ENCODE data around the gene CDC25C. TPM values are rescaled to one million over a fixed set of nuclear protein-coding genes. Genes with fewer than 3 reads are reported as not detected.

The CDC25C gene
- total and polyA plus RNA-seq, 4 donors = 0.49 to 6.9 (median 0.59) TPM; not detected in 1

DNA sequence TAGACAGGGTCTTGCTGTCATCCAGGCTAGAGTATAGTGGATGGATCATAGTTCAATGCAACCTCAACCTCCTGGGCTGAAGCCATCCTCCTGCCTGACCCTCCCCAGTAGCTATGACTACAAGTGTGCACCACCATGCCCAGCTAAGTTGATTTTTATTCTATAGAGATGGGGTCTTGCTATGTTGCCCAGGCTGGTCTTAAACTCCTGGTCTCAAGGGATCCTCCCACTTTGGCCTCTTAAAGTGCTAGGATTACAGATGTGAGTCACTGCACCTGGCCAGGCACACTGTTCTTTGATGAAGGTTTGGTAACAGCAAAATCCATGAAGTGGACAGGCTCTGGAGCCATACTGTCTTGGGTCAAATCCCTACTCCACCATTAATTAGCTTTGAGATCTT is 50.7 kb downstream of the CDC25C start (continued):
- TF ChIP-seq, protein P1, sequence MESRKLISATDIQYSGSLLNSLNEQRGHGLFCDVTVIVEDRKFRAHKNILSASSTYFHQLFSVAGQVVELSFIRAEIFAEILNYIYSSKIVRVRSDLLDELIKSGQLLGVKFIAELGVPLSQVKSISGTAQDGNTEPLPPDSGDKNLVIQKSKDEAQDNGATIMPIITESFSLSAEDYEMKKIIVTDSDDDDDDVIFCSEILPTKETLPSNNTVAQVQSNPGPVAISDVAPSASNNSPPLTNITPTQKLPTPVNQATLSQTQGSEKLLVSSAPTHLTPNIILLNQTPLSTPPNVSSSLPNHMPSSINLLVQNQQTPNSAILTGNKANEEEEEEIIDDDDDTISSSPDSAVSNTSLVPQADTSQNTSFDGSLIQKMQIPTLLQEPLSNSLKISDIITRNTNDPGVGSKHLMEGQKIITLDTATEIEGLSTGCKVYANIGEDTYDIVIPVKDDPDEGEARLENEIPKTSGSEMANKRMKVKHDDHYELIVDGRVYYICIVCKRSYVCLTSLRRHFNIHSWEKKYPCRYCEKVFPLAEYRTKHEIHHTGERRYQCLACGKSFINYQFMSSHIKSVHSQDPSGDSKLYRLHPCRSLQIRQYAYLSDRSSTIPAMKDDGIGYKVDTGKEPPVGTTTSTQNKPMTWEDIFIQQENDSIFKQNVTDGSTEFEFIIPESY (IDR thresholded peaks at IDR 0.05) = no peak
- no peak for TF ChIP-seq JUND (IDR thresholded peaks at IDR 0.05)
- TF ChIP-seq, protein P2, sequence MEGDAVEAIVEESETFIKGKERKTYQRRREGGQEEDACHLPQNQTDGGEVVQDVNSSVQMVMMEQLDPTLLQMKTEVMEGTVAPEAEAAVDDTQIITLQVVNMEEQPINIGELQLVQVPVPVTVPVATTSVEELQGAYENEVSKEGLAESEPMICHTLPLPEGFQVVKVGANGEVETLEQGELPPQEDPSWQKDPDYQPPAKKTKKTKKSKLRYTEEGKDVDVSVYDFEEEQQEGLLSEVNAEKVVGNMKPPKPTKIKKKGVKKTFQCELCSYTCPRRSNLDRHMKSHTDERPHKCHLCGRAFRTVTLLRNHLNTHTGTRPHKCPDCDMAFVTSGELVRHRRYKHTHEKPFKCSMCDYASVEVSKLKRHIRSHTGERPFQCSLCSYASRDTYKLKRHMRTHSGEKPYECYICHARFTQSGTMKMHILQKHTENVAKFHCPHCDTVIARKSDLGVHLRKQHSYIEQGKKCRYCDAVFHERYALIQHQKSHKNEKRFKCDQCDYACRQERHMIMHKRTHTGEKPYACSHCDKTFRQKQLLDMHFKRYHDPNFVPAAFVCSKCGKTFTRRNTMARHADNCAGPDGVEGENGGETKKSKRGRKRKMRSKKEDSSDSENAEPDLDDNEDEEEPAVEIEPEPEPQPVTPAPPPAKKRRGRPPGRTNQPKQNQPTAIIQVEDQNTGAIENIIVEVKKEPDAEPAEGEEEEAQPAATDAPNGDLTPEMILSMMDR (IDR thresholded peaks at IDR 0.05; ENCODE audit: low read depth, low read length, missing input control) = no peak
- TF ChIP-seq GABPA (IDR thresholded peaks at IDR 0.05 in 1 of 2, conservative IDR thresholded peaks at IDR 0.05 in 1 of 2) = no peak
- no peak for TF ChIP-seq RXRA (IDR thresholded peaks at IDR 0.05)
- no peak for TF ChIP-seq HNF4A (conservative IDR thresholded peaks at IDR 0.05)
- no peak for TF ChIP-seq HNF4G (IDR thresholded peaks at IDR 0.05)

DNA sequence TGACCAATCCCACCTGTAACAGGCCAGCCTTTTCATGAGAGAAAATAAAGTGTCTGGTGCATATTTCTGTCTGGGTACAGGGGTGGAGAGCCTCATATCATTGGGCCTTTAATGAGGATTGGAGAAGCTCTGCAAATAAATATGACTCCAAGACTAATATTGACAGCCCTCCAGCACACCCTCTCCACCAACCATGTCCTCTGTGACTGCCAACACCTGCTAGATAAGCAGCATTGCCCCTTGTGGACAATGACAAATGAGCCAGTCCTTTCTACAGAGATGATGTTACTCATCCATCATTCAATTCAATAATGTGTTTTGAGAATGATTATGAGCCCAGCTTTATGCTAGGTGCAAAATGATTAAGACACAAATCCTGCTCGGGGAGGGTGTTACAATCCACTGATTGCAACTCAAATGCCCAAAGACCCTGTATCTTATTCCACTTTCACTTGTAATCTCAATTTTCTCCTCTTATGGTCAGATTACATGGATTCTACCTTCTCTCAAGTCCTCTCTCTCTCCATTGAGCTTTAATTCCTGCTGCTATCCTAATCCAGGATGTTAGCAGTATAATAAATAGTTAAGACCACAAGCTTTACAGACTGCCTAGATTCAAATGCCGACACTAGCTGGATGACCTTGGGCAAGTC is 55.1 kb downstream of the CDC25C start:
- WGBS = 77% methylated on average over 2 of the region's 2 CpGs
- H3K36me3 ChIP-seq (ENCODE audit: control insufficient read depth in 4 of 4, insufficient read depth in 3 of 4, low read depth in 1 of 4, low read length in 3 of 4) = no peaks in the 10 kb centered on the region
- peak; percentile 58 for TF ChIP-seq FOXA1 (IDR thresholded peaks at IDR 0.05)
- peak in 1 of 2 donors; percentile 10 for TF ChIP-seq GABPA (IDR thresholded peaks at IDR 0.05 in 1 of 2, conservative IDR thresholded peaks at IDR 0.05 in 1 of 2)
- no peak for TF ChIP-seq TAF1 (conservative IDR thresholded peaks at IDR 0.05)
- TF ChIP-seq SP1 (IDR thresholded peaks at IDR 0.05) = peak; percentile 65
- TF ChIP-seq, protein P3, sequence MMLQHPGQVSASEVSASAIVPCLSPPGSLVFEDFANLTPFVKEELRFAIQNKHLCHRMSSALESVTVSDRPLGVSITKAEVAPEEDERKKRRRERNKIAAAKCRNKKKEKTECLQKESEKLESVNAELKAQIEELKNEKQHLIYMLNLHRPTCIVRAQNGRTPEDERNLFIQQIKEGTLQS (IDR thresholded peaks at IDR 0.05) = no peak
- TF ChIP-seq, protein P4, sequence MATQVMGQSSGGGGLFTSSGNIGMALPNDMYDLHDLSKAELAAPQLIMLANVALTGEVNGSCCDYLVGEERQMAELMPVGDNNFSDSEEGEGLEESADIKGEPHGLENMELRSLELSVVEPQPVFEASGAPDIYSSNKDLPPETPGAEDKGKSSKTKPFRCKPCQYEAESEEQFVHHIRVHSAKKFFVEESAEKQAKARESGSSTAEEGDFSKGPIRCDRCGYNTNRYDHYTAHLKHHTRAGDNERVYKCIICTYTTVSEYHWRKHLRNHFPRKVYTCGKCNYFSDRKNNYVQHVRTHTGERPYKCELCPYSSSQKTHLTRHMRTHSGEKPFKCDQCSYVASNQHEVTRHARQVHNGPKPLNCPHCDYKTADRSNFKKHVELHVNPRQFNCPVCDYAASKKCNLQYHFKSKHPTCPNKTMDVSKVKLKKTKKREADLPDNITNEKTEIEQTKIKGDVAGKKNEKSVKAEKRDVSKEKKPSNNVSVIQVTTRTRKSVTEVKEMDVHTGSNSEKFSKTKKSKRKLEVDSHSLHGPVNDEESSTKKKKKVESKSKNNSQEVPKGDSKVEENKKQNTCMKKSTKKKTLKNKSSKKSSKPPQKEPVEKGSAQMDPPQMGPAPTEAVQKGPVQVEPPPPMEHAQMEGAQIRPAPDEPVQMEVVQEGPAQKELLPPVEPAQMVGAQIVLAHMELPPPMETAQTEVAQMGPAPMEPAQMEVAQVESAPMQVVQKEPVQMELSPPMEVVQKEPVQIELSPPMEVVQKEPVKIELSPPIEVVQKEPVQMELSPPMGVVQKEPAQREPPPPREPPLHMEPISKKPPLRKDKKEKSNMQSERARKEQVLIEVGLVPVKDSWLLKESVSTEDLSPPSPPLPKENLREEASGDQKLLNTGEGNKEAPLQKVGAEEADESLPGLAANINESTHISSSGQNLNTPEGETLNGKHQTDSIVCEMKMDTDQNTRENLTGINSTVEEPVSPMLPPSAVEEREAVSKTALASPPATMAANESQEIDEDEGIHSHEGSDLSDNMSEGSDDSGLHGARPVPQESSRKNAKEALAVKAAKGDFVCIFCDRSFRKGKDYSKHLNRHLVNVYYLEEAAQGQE (IDR thresholded peaks at IDR 0.05) = no peak
- TF ChIP-seq FOXA2 (IDR thresholded peaks at IDR 0.05) = peak; percentile 89
- TF ChIP-seq NR2F2 (IDR thresholded peaks at IDR 0.05) = no peak
- peak; percentile 44 to 65 for TF ChIP-seq RXRA (IDR thresholded peaks at IDR 0.05)
- TF ChIP-seq, protein P2 (IDR thresholded peaks at IDR 0.05; ENCODE audit: low read depth, low read length, missing input control) = peak; percentile 50
- TF ChIP-seq JUND (IDR thresholded peaks at IDR 0.05) = peak; percentile 16 to 37
- TF ChIP-seq HNF4A (conservative IDR thresholded peaks at IDR 0.05) = peak; percentile 51 to 62
- TF ChIP-seq HNF4G (IDR thresholded peaks at IDR 0.05) = no peak
- TF ChIP-seq RAD21 (IDR thresholded peaks at IDR 0.05) = peak; percentile 65 to 77
- TF ChIP-seq, protein P1 (IDR thresholded peaks at IDR 0.05) = peak; percentile 13
- no peak for TF ChIP-seq EGR1 (IDR thresholded peaks at IDR 0.05; ENCODE audit: low read depth in 2 of 2)
- TF ChIP-seq YY1 (IDR thresholded peaks at IDR 0.05) = peak; percentile 69
- TF ChIP-seq, protein P5, sequence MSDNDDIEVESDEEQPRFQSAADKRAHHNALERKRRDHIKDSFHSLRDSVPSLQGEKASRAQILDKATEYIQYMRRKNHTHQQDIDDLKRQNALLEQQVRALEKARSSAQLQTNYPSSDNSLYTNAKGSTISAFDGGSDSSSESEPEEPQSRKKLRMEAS (IDR thresholded peaks at IDR 0.05) = peak; percentile 31
- peak overlapping the region; percentile 26 to 37 for H3K27ac ChIP-seq (ENCODE audit: low read depth in 1 of 2, low read length in 2 of 2)
- no peaks in the 10 kb centered on the region for H3K27me3 ChIP-seq (ENCODE audit: control insufficient read depth in 4 of 4, insufficient read depth in 4 of 4, low read length in 3 of 4)
- peaks cover 8 to 25% (median 15%) of the 10 kb centered on the region in 4 donors for H3K4me1 ChIP-seq (ENCODE audit: control insufficient read depth in 4 of 4, insufficient read depth in 4 of 4, low read length in 3 of 4)
- H3K4me3 ChIP-seq (ENCODE audit: low read depth in 1 of 3, low read length in 3 of 3) = no peak overlapping the region
- DNase-seq (ENCODE audit: low spot score) = no peak
- H3K9ac ChIP-seq (ENCODE audit: low read depth in 1 of 2, low read length in 2 of 2) = no peak overlapping the region
- H3K9me3 ChIP-seq (ENCODE audit: control insufficient read depth in 4 of 4, low read length in 3 of 4) = no peaks in the 10 kb centered on the region

All from liver (tissue), 9 donors.